MM.1S (cell line): Measurements from ENCODE around the gene HSD17B3.

ENCODE experiments used
- EZH2 ChIP-seq: fragments of 300-600 bp; sonication (generic); optimal IDR thresholded peaks from 2 replicates; pipeline ENCODE3; 2017; ENCODE audit warnings: low read depth, mild to moderate bottlenecking, antibody characterized with exemption, low read length, mixed read lengths
- EZH2phosphoT487 ChIP-seq: fragments of 300-600 bp; sonication (generic); IDR thresholded peaks from 2 replicates; pipeline ENCODE4 v1.6.1; 2018; ENCODE audit warnings: antibody characterized with exemption, low read length
- TF ChIP-seq, protein P1 (sequence below): fragments of 300-600 bp; sonication (generic); IDR thresholded peaks from 2 replicates; pipeline ENCODE4 v1.5.1; 2016; ENCODE audit warnings: antibody characterized with exemption, low read length, mixed read lengths

DNA sequence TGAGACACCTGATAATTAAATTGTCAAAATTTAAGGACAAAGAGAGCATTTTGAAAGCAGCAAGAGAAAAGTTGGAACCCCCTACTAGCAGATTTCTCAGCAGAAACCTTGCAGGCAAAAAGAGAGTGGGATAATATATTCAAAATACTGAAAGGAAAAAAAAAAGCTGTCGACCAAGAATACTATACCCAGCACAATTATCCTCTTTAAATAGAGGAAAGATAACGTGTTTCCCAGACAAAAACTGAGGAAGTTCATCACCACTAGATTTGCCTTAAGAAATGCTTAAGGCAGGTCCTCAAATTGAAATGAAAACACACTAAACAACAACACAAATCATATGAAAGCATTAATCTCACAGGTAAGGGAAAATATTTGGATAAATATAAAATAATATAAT, 27.0 kb downstream of the HSD17B3 start:
- TF ChIP-seq, protein P1, sequence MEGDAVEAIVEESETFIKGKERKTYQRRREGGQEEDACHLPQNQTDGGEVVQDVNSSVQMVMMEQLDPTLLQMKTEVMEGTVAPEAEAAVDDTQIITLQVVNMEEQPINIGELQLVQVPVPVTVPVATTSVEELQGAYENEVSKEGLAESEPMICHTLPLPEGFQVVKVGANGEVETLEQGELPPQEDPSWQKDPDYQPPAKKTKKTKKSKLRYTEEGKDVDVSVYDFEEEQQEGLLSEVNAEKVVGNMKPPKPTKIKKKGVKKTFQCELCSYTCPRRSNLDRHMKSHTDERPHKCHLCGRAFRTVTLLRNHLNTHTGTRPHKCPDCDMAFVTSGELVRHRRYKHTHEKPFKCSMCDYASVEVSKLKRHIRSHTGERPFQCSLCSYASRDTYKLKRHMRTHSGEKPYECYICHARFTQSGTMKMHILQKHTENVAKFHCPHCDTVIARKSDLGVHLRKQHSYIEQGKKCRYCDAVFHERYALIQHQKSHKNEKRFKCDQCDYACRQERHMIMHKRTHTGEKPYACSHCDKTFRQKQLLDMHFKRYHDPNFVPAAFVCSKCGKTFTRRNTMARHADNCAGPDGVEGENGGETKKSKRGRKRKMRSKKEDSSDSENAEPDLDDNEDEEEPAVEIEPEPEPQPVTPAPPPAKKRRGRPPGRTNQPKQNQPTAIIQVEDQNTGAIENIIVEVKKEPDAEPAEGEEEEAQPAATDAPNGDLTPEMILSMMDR, result no peak
- no peak for TF ChIP-seq EZH2
- TF ChIP-seq EZH2phosphoT487, result no peak
